Measurements from ENCODE around the gene KAZN.

DNA sequence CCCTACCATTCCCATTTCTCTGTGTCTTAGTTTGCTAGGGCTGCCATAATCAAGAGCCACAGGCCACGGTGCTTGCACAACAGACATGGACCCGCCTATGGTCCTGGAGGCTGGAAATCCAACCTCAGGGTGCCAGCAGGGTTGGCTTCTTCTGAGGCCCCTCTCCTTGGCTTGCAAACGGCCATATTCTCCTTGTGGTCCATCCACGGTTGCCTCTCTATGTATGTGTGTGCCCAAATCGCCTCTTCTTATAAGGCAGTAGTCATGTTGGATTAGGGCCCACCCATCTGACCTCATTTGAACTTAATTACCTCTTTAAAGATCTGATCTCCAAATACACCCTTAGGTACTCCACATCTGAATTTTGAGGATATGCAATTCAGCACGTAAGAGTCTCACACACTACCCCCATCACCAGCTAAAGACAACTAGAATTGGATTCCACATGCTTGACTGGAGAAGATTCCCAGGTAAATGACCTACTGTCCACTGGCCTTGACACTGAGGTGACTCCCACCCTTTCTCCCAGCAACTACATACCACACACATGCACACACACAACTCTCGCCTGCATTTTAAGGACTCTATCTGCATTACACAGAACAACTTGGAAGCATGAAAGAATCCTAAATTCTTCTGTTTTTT is 526.7 kb downstream of the KAZN start:
- TF ChIP-seq, protein P1, sequence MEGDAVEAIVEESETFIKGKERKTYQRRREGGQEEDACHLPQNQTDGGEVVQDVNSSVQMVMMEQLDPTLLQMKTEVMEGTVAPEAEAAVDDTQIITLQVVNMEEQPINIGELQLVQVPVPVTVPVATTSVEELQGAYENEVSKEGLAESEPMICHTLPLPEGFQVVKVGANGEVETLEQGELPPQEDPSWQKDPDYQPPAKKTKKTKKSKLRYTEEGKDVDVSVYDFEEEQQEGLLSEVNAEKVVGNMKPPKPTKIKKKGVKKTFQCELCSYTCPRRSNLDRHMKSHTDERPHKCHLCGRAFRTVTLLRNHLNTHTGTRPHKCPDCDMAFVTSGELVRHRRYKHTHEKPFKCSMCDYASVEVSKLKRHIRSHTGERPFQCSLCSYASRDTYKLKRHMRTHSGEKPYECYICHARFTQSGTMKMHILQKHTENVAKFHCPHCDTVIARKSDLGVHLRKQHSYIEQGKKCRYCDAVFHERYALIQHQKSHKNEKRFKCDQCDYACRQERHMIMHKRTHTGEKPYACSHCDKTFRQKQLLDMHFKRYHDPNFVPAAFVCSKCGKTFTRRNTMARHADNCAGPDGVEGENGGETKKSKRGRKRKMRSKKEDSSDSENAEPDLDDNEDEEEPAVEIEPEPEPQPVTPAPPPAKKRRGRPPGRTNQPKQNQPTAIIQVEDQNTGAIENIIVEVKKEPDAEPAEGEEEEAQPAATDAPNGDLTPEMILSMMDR (IDR thresholded peaks at IDR 0.05), result no peak
- no peak for TF ChIP-seq POLR2A (IDR thresholded peaks at IDR 0.05)

Measured in body of pancreas (tissue), 4 donors.